Skeletal muscle satellite cell (primary cell): ENCODE measurements around the gene PPIL3. TPM values are rescaled to one million over a fixed set of nuclear protein-coding genes. Genes with fewer than 3 reads are reported as not detected.
"Not testable (repeated sequence)": the region's sequence is repeated elsewhere in the genome, so short reads cannot be mapped to it uniquely, and the experiment has no call there.

Experiments
- H3K27me3 ChIP-seq: 2 replicates; pipeline ENCODE4 v1.7.0; 2013; ENCODE audit warnings: low read length; ENCODE audit not compliant: control insufficient read depth, insufficient read depth
- H3K36me3 ChIP-seq: 2 replicates; pipeline ENCODE4 v1.7.0; 2013; ENCODE audit warnings: mild to moderate bottlenecking, control low read depth, low read length; ENCODE audit not compliant: insufficient read depth
- H3K4me1 ChIP-seq: 2 replicates; pipeline ENCODE4 v1.7.0; 2013; ENCODE audit warnings: low read length; ENCODE audit not compliant: control insufficient read depth, insufficient read depth
- H3K4me2 ChIP-seq: 2 replicates; pipeline ENCODE4 v1.7.0; 2013; ENCODE audit warnings: mild to moderate bottlenecking, low read length
- H3K4me3 ChIP-seq: 2 replicates; pipeline ENCODE4 v1.7.0; 2013; ENCODE audit warnings: low read length
- H3K9ac ChIP-seq: 2 replicates; pipeline ENCODE4 v1.7.0; 2013; ENCODE audit warnings: mild to moderate bottlenecking, low read depth, low read length, moderate library complexity
- H3K9me3 ChIP-seq: replicated peaks from 2 replicates; pipeline ENCODE4 v1.7.0; 2013; ENCODE audit warnings: mild to moderate bottlenecking, control low read depth, low read length
- total RNA-seq: library from RNA; depleted of rRNA; stranded (reverse); fragments of >200 nt; gene quantifications from 2 replicates; pipeline ENCODE4 v1.2.3, GENCODE V29; 2012; rRNA removed

Gene PPIL3
- total RNA-seq = 34.3 and 42.1 TPM in 2 replicates

DNA sequence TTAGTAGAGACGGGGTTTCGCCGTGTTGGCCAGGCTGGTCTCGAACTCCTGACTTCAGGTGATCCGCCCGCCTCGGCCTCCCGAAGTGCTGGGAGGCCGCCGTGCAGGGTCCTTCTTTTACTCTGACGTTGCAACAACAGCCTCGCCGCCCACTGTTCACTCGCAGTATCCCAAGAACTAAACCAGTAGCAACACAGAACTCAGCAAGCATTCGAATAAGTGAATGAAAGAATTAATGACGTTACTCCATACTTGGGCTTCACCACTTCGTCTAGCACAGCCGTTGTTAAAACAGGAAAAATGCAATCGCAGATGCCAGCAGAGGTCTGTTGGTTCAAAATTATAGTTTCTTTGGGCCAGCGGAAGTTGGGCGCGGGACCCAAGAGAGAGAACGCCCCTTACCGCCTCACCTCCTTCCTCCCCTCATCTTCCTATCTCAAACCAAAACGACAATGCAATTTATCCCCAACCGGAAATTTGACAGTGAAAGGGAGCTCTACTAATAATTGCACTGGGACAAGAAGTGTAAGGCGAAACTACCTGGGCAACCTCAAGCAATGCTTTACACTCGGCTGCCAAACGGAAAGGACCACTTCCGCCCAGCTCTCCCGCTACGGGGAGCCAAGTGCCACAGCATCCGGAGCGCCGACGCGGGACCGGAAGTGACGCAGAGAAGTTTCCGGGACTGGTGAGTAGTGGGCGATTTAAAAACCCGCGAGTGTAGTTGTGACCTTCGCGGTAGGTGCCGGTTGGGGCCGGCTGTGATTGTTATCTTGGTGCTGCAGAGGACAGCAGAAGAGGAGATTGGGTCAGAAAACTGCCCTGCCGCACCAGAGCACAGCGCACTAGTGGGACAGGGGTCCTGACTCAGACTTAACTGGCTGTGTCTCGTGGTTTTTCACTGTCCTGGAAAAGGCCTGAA, at the start of gene PPIL3, which contains the start of gene NIF3L1:
TSS of gene PPIL3 (minus strand) at position 374 of the 922 bp plus-strand sequence. CDS start 1,462 bp downstream, outside the sequence.
TSS of gene NIF3L1 (plus strand) at position 668 of the 922 bp plus-strand sequence. CDS start 2,573 bp downstream, outside the sequence.
- H3K4me2 ChIP-seq = peak within 1 kb of the TSS; percentile 93
- no peaks in the 10 kb centered on the region for H3K4me1 ChIP-seq
- H3K4me3 ChIP-seq = peak within 1 kb of the TSS; percentile 93
- H3K9ac ChIP-seq = peak within 1 kb of the TSS; percentile 96
- no peaks in the 10 kb centered on the region for H3K27me3 ChIP-seq
- no peaks in the 10 kb centered on the region for H3K9me3 ChIP-seq
- H3K36me3 ChIP-seq = peaks cover 11% of the 10 kb centered on the region

DNA sequence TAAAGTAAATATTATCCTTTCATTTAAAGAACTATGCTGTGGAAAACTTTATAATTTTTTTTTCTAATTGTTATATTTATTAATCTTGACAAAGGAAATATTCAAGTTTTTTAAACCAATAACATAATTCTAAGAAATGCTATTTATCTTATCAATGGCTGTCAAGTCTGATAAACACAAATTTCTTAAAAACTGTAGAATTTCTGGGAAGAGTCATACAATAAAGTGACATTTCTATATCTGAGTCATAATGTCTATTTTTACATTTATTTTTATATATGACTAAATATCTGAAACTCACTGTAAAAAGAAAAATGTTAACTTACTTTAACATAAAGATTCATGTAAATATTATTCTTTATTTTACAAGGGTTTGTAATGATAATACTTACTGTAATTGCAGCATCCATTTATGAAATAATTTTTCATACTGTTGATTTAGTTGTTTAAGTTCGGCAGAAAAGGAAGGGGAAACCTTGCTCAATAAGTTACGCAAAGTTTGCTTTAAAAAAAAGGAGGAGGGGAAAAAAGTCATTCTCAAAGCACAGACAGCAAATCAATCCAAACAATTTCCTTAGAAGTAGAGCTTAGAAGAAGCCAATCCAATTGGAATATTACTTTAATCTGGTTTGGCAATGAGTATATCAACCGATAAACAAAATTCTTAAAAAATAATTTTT, 42.2 kb upstream of the PPIL3 start:
- H3K27me3 ChIP-seq = no peaks in the 10 kb centered on the region

DNA sequence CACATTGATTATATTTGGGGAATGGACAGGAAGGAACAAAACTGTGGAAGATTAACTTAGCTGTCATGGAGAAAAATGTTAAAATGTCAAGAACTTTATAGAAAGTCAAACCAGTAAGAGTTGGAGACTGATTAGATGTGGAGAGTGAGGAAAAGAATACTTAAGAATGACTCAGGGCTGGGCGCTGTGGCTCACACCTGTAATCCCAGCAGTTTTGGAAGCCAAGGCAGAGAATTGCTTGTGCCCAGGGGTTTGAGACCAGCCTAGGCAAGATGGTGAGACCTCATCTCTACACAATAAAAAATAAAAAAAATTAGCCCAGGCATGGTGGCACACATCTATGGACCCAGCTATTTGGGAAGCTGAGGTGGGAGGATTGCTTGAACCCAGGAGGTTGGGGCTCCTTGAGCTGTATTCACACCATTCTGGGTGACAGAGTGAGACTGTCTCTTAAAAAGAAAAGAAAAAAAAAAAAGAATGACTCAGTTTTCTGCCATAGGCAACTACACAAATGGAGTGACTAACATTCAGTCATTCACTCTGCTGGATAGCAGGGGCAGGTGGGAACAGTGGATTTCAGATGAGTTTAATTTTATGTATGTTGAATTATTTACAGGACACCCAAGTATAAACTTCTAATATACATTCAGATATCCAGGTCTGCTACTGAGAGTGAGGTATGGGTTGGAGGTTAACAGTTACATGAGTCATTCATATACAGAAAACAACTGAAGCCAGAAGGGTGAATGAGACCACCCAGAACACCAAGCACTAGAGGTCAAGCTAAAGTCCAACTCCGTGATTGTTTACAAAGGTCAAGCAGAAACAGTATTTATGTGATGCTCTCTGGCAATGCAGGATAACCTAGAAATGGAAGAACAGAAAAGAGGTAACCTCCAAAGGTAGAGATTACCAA, 40.7 kb upstream of the PPIL3 start:
- Histone ChIP-seq H3K4me1 (no peaks in the 10 kb centered on the region), H3K27me3 (no peaks in the 10 kb centered on the region), H3K9ac (no peak overlapping the region), H3K36me3 (peaks cover 15% of the 10 kb centered on the region), H3K9me3 (no peaks in the 10 kb centered on the region), H3K4me2 (no peak overlapping the region), H3K4me3 (no peak overlapping the region)

More for the DNA sequence above, 42.2 kb upstream of the PPIL3 start:
- no peak overlapping the region for H3K4me3 ChIP-seq
- peaks cover 22% of the 10 kb centered on the region for H3K36me3 ChIP-seq
- no peaks in the 10 kb centered on the region for H3K4me1 ChIP-seq
- H3K9ac ChIP-seq = no peak overlapping the region
- H3K9me3 ChIP-seq = no peaks in the 10 kb centered on the region
- no peak overlapping the region for H3K4me2 ChIP-seq

DNA sequence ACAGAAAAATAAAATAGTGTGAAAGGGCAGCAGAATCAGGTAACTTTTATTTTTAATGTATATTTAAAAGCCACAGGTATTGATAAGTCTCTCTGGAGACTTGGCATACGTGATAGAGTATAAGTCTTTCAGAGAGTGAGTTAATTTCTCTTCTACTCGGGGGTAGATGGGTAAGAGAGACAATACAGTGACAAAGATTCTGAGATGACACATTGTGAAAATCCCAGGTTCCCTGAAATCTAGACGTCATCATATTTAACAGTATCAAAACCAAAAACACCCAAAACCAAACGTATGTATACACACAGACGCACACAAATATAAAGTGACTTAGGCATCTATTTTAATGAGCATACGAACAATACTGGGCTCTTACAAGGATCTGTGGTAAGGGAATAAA, 33.6 kb upstream of the PPIL3 start:
- Histone ChIP-seq H3K4me2 (no peak overlapping the region), H3K36me3 (peaks cover 37% of the 10 kb centered on the region), H3K4me3 (no peak overlapping the region), H3K9ac (no peak overlapping the region), H3K4me1 (no peaks in the 10 kb centered on the region), H3K27me3 (no peaks in the 10 kb centered on the region), H3K9me3 (no peaks in the 10 kb centered on the region)

DNA sequence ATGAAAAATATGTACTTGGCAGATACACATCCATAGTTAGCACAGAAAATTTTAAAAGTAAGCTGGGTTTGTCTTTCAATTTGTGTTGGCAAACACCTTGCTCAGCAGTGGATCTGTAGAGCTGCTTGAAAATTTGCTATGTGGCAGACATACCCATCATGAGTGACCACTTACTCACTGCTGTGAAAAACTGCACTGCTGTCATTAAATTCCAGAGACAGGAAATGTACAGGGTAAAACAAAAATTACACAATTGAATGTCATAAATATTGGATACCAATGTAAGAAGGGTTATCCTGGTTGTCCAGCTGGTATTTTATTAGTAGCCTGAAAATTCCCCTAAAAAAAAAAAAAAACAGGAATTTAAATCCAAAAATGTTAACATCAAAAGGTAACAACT, 24.8 kb upstream of the PPIL3 start:
- Histone ChIP-seq H3K9me3 (no peaks in the 10 kb centered on the region), H3K9ac (peak overlapping the region; percentile 12), H3K4me2 (peak overlapping the region; percentile 48), H3K4me3 (no peak overlapping the region), H3K36me3 (peaks cover 52% of the 10 kb centered on the region), H3K27me3 (no peaks in the 10 kb centered on the region), H3K4me1 (peaks cover 8% of the 10 kb centered on the region)

DNA sequence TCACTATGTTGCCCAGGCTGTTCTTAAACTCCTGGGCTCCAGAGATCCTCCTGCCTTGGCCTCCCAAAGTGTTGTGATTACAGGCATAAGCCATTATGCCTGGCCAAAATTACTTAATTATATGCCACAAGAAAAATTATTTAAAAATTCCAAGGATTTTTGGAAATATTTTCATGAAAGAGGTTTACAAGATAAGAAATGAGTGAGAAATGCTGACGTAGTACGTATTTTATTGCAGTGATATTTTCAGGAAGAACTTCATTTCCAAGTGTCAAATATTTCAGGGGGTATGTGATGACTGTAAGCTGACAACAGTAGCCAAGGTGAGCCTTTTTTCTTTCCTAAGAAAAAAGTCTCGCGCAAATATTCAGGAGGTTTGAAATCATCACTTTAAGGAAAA, 21.1 kb upstream of the PPIL3 start:
- Histone ChIP-seq H3K9me3 (no peaks in the 10 kb centered on the region), H3K27me3 (no peaks in the 10 kb centered on the region), H3K4me1 (peaks cover 8% of the 10 kb centered on the region), H3K4me3 (no peak overlapping the region), H3K9ac (no peak overlapping the region), H3K36me3 (peaks cover 47% of the 10 kb centered on the region), H3K4me2 (no peak overlapping the region)

DNA sequence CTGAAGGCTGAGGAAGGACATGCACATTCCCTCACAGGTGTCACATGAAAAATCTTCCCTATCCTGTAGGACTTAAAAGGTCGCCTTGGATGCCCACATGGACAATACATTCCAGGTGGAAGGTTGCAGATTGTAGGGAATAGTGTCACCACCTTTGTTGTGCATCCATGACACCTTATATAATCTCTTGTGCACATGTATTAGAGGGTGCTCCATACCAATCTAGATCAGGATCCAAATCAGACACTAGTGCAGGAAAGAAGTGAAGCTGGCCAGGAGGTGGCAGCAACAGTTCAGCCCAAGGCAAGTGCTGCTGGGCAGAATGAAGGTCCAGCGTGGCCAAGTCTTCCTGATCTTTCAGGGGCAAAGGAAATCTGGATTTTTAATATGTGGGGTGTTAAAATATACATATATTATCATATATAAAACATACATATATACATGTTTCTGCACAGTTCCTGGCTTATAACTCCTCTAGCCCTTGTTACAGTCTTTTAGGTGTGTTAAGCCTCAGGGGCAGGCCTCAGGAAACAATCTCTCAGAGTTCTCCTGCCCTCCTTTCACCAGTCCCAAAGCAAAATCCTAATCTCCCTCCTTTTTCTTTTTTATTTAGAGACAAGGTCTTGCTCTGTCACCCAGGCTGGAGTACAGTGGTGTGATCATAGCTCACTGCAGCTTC, 16.9 kb upstream of the PPIL3 start:
- Histone ChIP-seq H3K4me1 (no peaks in the 10 kb centered on the region), H3K9ac (no peak overlapping the region), H3K9me3 (no peaks in the 10 kb centered on the region), H3K4me2 (no peak overlapping the region), H3K36me3 (peaks cover 37% of the 10 kb centered on the region), H3K4me3 (no peak overlapping the region), H3K27me3 (no peaks in the 10 kb centered on the region)

DNA sequence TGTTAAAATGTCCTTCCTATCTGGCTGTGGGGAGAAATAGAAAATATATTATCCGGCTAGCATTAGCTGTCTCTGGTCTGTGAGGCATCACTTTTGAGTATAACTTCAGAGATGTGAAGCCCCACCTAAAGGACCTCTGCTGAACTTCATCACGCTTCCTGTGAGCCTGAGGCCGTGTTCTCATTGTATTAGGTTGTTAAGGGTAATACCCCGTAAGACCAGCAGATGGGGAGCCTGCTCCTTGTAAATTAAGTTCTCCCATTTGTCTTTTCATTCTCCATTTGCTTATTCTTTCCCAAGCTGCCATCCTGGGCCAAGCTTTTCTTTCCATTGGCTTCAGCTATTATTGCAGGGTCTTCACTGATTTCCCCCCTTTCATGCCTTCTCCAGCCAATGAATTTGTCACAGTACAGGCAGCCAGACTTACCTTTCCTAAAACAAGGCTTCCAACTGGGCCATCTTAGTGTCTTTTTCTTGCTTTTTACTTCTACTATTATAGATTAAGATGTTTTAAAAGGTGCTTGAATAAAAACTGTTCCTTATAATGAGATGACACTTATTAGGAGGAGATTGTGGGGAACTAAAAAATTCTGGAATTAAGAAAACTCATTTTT, 12.7 kb upstream of the PPIL3 start:
- Histone ChIP-seq H3K9me3 (no peaks in the 10 kb centered on the region), H3K4me1 (no peaks in the 10 kb centered on the region), H3K4me2 (no peak overlapping the region), H3K27me3 (no peaks in the 10 kb centered on the region), H3K4me3 (no peak overlapping the region), H3K36me3 (peaks cover 46% of the 10 kb centered on the region), H3K9ac (no peak overlapping the region)

DNA sequence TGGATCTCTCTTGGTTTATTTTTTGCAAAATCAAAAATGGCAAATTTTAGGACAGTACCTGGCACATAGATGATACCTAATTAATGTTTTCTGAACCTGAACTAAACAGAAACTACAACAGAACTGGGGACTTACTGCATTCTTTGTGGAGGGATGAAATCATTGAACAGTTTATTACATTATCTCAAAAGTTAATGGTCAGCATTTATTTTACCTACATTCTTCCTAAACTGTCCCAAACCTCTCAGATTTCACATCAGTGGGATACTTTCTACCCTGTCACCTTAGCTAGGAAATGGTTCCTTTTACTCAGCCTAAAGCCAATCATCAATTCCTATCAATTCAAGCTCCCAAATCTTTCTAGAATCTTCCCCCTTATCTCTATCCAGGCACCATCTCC, 10.6 kb upstream of the PPIL3 start:
- Histone ChIP-seq H3K4me1 (no peaks in the 10 kb centered on the region), H3K36me3 (peaks cover 50% of the 10 kb centered on the region), H3K4me2 (no peak overlapping the region)

DNA sequence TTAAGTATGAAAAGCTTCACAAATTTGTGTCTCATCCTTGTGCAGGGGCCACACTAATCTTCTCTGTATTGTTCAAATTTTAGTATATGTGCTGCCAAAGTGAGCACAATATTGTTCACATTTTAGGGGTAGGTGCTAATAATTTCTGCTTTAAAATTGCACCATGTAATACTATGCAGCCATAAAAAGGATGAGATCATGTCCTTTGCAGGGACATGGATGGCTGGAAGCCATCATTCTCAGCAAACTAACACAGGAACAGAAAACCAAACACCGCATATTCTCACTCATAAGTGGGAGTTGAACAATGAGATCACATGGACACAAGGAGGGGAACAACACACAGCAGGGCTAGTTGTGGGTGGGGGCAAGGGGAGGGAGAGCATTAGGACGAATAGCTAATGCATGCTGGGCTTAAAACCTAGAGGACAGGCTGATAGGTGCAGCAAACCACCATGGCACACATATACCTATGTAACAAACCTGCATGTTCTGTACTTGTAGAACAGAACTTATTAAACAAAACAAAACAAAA, 7.1 kb downstream of the PPIL3 start:
- H3K4me1 ChIP-seq, H3K27me3 ChIP-seq, H3K9me3 ChIP-seq, H3K9ac ChIP-seq, H3K4me3 ChIP-seq, H3K4me2 ChIP-seq: not testable (repeated sequence)
- H3K36me3 ChIP-seq = peaks cover 42% of the 10 kb centered on the region

More for the DNA sequence above, 10.6 kb upstream of the PPIL3 start:
- Histone ChIP-seq H3K9ac (no peak overlapping the region), H3K4me3 (no peak overlapping the region), H3K9me3 (no peaks in the 10 kb centered on the region), H3K27me3 (no peaks in the 10 kb centered on the region)
